Spleen (tissue), 11 donors: ENCODE measurements around the gene EZR. TPM values are rescaled to one million over a fixed set of nuclear protein-coding genes. Genes with fewer than 3 reads are reported as not detected.

Experiments
- DNase-seq: peaks from one replicate; pipeline ENCODE4 v3.0.0-alpha.2; 2020
- H3K27ac ChIP-seq, 8 donors: fragments of 200-600 bp; sonication (generic) in 7 of 8; 1 replicate in 4 of 8; 2 replicates in 4 of 8; pipeline versions ENCODE4 v1.5.0 to v1.8.0; 2016 to 2021; ENCODE audit warnings: inconsistent platforms in 4 of 8, mild to moderate bottlenecking in 4 of 8, moderate library complexity in 1 of 8
- H3K27me3 ChIP-seq, 7 donors: fragments of 200-600 bp; sonication (generic) in 6 of 7; replicated peaks in 1 of 7; 1 replicate in 4 of 7; 2 replicates in 3 of 7; pipeline versions ENCODE4 v1.5.0 to v1.8.0; 2016 to 2021; ENCODE audit warnings: inconsistent platforms in 3 of 7, mild to moderate bottlenecking in 1 of 7
- H3K36me3 ChIP-seq, 6 donors: fragments of 200-600 bp; sonication (generic) in 5 of 6; 1 replicate in 4 of 6; 2 replicates in 2 of 6; pipeline versions ENCODE4 v1.5.0 to v1.8.0; 2016 to 2021; ENCODE audit warnings: inconsistent platforms in 2 of 6
- H3K4me1 ChIP-seq, 6 donors: fragments of 200-600 bp; sonication (generic) in 5 of 6; 1 replicate in 3 of 6; 2 replicates in 3 of 6; pipeline versions ENCODE4 v1.5.0 to v1.8.0; 2016 to 2021; ENCODE audit warnings: inconsistent platforms in 3 of 6
- H3K4me3 ChIP-seq, 8 donors: fragments of 200-600 bp; sonication (generic) in 7 of 8; 1 replicate in 4 of 8; 2 replicates in 4 of 8; pipeline versions ENCODE4 v1.5.0 to v1.8.0; 2016 to 2021; ENCODE audit warnings: inconsistent platforms in 4 of 8, mild to moderate bottlenecking in 4 of 8, moderate library complexity in 2 of 8
- H3K9me3 ChIP-seq, 8 donors: fragments of 200-600 bp; sonication (generic) in 7 of 8; 1 replicate in 4 of 8; 2 replicates in 4 of 8; pipeline versions ENCODE4 v1.5.0 to v1.8.0; 2016 to 2021; ENCODE audit warnings: inconsistent platforms in 4 of 8
- CTCF ChIP-seq, 11 experiments: fragments of 200-600 bp in 7 of 11; fragments of 450-650 bp in 4 of 11; sonication (generic) in 4 of 11; IDR thresholded peaks in 8 of 11; conservative IDR thresholded peaks in 3 of 11; 1 replicate in 7 of 11; 2 replicates in 4 of 11; pipeline versions ENCODE4 v1.4.0 to v1.8.0; 2016 to 2021; ENCODE audit warnings: antibody characterized with exemption in 11 of 11, inconsistent platforms in 4 of 11, mild to moderate bottlenecking in 1 of 11
- POLR2A ChIP-seq, 3 donors: fragments of 450-650 bp; IDR thresholded peaks; one replicate each; pipeline ENCODE4 v1.5.1; 2017; ENCODE audit warnings: antibody characterized with exemption in 3 of 3, mild to moderate bottlenecking in 1 of 3
- POLR2AphosphoS5 ChIP-seq, 3 donors: sonication (generic); formaldehyde crosslinking; IDR thresholded peaks; one replicate each; pipeline ENCODE4 v1.5.1; 2017; ENCODE audit warnings: antibody characterized with exemption in 3 of 3
- WGBS, 5 donors: extraction: QIAGEN DNeasy Blood & Tissue Kit in 3 of 5; methylation state at CpG; one replicate each; pipeline versions ENCODE4 v1.1.5 to v1.1.7; 2013 to 2018; 5-methylcytosine and 5-hydroxymethylcytosine counted together
- intact Hi-C: fragments of 100-400 bp; cut with DNase I; formaldehyde crosslinking; loops from one replicate; pipeline ENCODE4 v1.15.0; 2023; ENCODE audit warnings: low total_unique reads
- polyA plus RNA-seq, 3 donors: library from polyadenylated mRNA; stranded (reverse); fragments of 200-250 nt; gene quantifications; one replicate each; pipeline ENCODE4 v1.2.1, GENCODE V29; 2013
- total RNA-seq, 7 donors: library from RNA; depleted of rRNA in 3 of 7; stranded (reverse); fragments of >200 nt in 3 of 7; fragmentation: NEBNext Ultra II Directional in 4 of 7; extraction: Animal tissue kit (Norgen Biotek cat#: 25700) in 4 of 7; gene quantifications; one replicate each; pipeline versions ENCODE4 v1.1.0 to v1.2.1, GENCODE V29; 2016 to 2021
- donor health status: healthy with polysubstance abuse.
- donor health status: DM: no; HTN: no; CAD: no; lungs with moderate emphysema.
- donor health status: DM: no; HTN: no; CAD: no.
- donor health status: Bipolar disorder and iron deficiency.
- donor health status: healthy.
- donor health status: DM: no; HTN: no; CAD: no.
- donor health status: DM: yes; HTN: yes; CAD: no.

The EZR gene
- total and polyA plus RNA-seq, 10 donors: 78.0 to 153 (median 114) TPM

GRCh38 chr6:158752613-158753012 is 66.6 kb downstream of the EZR start:
- peaks cover 0 to 88% (median 10%) of the 10 kb centered on the region in 6 donors for H3K36me3 ChIP-seq
- peaks cover 0 to 8% (median 5%) of the 10 kb centered on the region in 6 donors for H3K4me1 ChIP-seq
- H3K27me3 ChIP-seq: no peaks in the 10 kb centered on the region
- H3K4me3 ChIP-seq: no peak overlapping the region
- H3K27ac ChIP-seq: no peak overlapping the region
- no peaks in the 10 kb centered on the region for H3K9me3 ChIP-seq
- peak in 1 of 3 donors; percentile 25 for TF ChIP-seq POLR2AphosphoS5 (IDR thresholded peaks at IDR 0.05)
- TF ChIP-seq POLR2A (IDR thresholded peaks at IDR 0.05): no peak
- peak in 1 of 11 experiments; percentile 8 for TF ChIP-seq CTCF (IDR thresholded peaks at IDR 0.05 in 8 of 11, conservative IDR thresholded peaks at IDR 0.05 in 3 of 11)
- intact Hi-C loops: no loop called here
- no peak for DNase-seq
- 39 to 69% (median 49%) methylated on average over 3 of the region's 3 CpGs for WGBS, 5 donors

DNA sequence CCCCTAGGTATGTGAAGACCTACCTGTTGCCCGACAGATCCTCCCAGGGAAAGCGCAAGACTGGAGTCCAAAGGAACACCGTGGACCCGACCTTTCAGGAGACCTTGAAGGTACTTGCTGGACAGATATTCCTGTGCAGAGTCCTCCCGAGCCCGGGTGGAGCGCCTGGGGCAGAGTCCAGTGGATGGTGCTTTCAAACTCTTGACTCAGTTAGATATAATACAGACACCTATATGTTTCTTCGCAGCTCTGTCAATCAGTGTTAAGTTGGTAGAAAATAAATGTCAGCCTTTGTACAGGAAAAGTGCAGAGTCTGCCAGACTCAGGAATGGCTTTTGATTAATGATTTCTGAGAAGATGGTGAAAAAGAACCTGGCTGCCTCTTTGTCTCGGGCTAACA is 67.2 kb downstream of the EZR start:
- no peaks in the 10 kb centered on the region for H3K9me3 ChIP-seq
- intact Hi-C loops: no loop called here
- 76 to 84% (median 83%) methylated on average over 9 of the region's 9 CpGs for WGBS, 5 donors
- H3K36me3 ChIP-seq: peaks cover 0 to 81% (median 10%) of the 10 kb centered on the region in 6 donors
- H3K27ac ChIP-seq: no peak overlapping the region
- DNase-seq: no peak
- peaks cover 0 to 8% (median 5%) of the 10 kb centered on the region in 6 donors for H3K4me1 ChIP-seq
- no peak overlapping the region for H3K4me3 ChIP-seq
- TF ChIP-seq POLR2A (IDR thresholded peaks at IDR 0.05): no peak
- no peak for TF ChIP-seq POLR2AphosphoS5 (IDR thresholded peaks at IDR 0.05)
- TF ChIP-seq CTCF (IDR thresholded peaks at IDR 0.05 in 8 of 11, conservative IDR thresholded peaks at IDR 0.05 in 3 of 11): no peak
- H3K27me3 ChIP-seq: no peaks in the 10 kb centered on the region

- Histone ChIP-seq H3K27me3 (no peaks in the 10 kb centered on the region), H3K4me3 (no peak overlapping the region), H3K36me3 (peaks cover 0 to 85% (median 8%) of the 10 kb centered on the region in 6 donors), H3K27ac (no peak overlapping the region), H3K4me1 (peaks cover 0 to 8% (median 5%) of the 10 kb centered on the region in 6 donors), H3K9me3 (no peaks in the 10 kb centered on the region)
- no peak for TF ChIP-seq CTCF (IDR thresholded peaks at IDR 0.05 in 8 of 11, conservative IDR thresholded peaks at IDR 0.05 in 3 of 11)
- no peak for TF ChIP-seq POLR2A (IDR thresholded peaks at IDR 0.05)
- TF ChIP-seq POLR2AphosphoS5 (IDR thresholded peaks at IDR 0.05): no peak
- no peak for DNase-seq
- 62 to 78% (median 74%) methylated on average over 9 of the region's 9 CpGs for WGBS, 5 donors
- intact Hi-C loops: no loop called here
Measured at GRCh38 chr6:158751224-158751623, 67.9 kb downstream of the EZR start.

- peaks cover 0 to 7% (median 4%) of the 10 kb centered on the region in 8 donors for H3K9me3 ChIP-seq
- H3K27ac ChIP-seq: no peak overlapping the region
- WGBS, 5 donors: 93 to 97% (median 96%) methylated on average over 5 of the region's 5 CpGs
- no peak overlapping the region for H3K4me3 ChIP-seq
- H3K27me3 ChIP-seq: no peaks in the 10 kb centered on the region
- no peak for DNase-seq
- no peaks in the 10 kb centered on the region for H3K4me1 ChIP-seq
- no peak for TF ChIP-seq POLR2AphosphoS5 (IDR thresholded peaks at IDR 0.05)
- TF ChIP-seq POLR2A (IDR thresholded peaks at IDR 0.05): no peak
- TF ChIP-seq CTCF (IDR thresholded peaks at IDR 0.05 in 8 of 11, conservative IDR thresholded peaks at IDR 0.05 in 3 of 11): no peak
- peaks cover 0 to 75% (median 11%) of the 10 kb centered on the region in 6 donors for H3K36me3 ChIP-seq
- intact Hi-C loops: no loop called here
Measured at GRCh38 chr6:158744986-158745430, 74.2 kb downstream of the EZR start.
